Left cardiac atrium (tissue), 4 donors: ENCODE results near the gene TRIM62. TPM values are rescaled to one million over a fixed set of nuclear protein-coding genes. Genes with fewer than 3 reads are reported as not detected.

Experiments
- ATAC-seq, 2 donors: fragments of 200-7000 bp; cut with Tn5 transposase; one replicate each; pipeline ENCODE4 v1.9.1; 2020; ENCODE audit warnings: mild to moderate bottlenecking in 2 of 2, moderate library complexity in 2 of 2
- DNase-seq: peaks from one replicate; pipeline ENCODE4 v3.0.0-alpha.2; 2020
- intact Hi-C, 2 donors: fragments of 100-400 bp; cut with DNase I; formaldehyde crosslinking; loops; one replicate each; pipeline versions ENCODE4 v1.14.1 to v1.15.1; 2022 to 2023
- total RNA-seq, 2 donors: library from RNA; stranded (reverse); fragmentation: NEBNext Ultra II Directional; extraction: Animal tissue kit (Norgen Biotek cat#: 25700); gene quantifications; one replicate each; pipeline ENCODE4 v1.2.1, GENCODE V29; 2021
- donor health status: DM: no; HTN: yes; CAD: no.
- donor health status: DM: no; HTN: yes; CAD: no; lungs with severe emphysema.
- donor health status: DM: yes; HTN: yes; CAD: no.
- donor health status: Dilated cardiomyopathy.

The TRIM62 gene
- total RNA-seq, 2 donors from 2014 or later: 2.4 to 2.8 TPM

GRCh38 chr1:33182401-33182841 lies 578 bp upstream of the TRIM62 start:
- no peak for DNase-seq
- peak in 1 of 2 donors; percentile 4 for ATAC-seq
- intact Hi-C loops: no loop called here

- DNase-seq (peak; percentile 68), ATAC-seq (peak; percentile 93 to 94)
- intact Hi-C loops: no loop called here
Observed at GRCh38 chr1:33180911-33181890, 642 bp downstream of the TRIM62 start.

DNA sequence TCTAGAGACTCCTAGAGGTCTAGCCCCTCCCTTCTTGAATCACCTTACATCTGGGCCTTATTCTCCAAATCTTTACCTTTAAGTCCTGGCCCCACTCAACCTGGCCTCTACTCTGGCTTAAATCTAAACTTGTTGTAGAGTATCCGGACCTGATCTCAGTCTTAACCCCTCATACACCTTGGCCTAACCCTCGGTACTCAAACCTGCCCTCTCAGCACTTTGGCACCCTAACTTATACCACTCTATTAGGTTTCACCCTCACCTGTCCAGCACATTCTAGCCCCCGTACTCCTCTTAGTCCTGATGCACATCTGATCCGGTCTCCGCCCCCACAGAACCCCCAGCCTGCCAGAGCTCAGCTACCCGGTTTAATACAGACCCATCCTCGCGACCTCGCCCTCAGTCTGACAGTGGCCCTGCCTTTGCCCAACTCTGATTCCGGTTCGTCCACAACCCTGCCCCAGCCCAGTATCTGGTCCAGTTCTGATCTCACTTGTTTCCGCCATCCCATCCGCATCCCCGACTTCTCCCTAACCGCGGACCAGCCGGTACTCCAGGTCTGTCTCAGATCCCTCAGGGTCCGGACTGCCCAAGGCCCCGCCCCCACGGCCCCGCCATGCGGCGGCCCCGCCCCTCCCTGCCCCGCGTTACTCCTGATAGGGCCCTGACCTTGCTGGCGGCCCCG lies 1.5 kb downstream of the TRIM62 start:
- ATAC-seq: no peak
- intact Hi-C loops: no loop called here

GRCh38 chr1:33178836-33179439 lies 2.9 kb downstream of the TRIM62 start:
- DNase-seq: no peak
- ATAC-seq: no peak
- intact Hi-C loops: no loop called here

More for the DNA sequence above, 1.5 kb downstream of the TRIM62 start:
- peak; percentile 96 for DNase-seq

GRCh38 chr1:33177996-33178540 lies 3.8 kb downstream of the TRIM62 start:
- intact Hi-C loops: no loop called here
- no peak for ATAC-seq

DNA sequence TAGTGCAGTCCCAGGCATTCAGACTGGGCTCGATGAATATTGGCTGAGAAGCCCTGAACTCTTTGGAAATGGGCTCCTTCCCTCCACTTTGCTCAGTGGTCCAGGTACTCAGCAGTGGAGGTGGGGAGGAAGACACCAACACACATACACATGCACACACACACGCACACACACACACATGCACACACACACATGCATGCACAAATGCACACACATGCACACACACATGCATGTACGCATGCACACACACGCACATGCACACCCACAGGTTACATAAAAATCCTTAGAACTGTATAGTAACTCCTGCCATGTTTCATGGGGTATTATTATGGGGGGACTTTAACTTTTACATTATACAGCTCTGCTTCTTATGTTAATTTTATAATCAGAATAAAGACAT lies 5.0 kb downstream of the TRIM62 start:
- no peak for ATAC-seq
- DNase-seq: no peak
- intact Hi-C loops: no loop called here

More at GRCh38 chr1:33177996-33178540, 3.8 kb downstream of the TRIM62 start:
- no peak for DNase-seq

DNA sequence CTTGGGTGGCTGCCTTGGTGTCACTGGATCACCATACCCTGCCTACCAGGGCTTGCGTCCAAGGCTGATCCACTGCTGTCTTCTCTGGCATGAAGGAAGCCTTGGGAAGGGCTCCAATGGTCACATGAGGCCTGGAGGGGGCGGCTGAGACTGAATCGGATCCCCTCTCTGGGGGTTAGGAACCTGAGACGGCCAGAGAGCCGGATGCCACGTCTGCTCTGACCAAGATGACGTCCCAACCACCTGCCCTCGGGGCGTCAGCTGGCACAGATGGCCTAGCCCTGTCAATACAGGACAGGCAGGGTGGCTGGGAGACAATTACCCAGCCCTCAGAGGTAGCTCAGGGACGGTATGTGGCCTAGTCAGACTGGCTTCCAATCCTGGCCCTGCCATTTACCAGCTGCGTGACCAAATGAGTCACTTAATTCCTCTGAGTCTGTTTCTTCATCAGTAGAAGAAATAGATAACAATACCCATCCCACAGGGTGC lies 5.4 kb downstream of the TRIM62 start:
- ATAC-seq (no peak), DNase-seq (no peak)
- intact Hi-C loops: no loop called here

GRCh38 chr1:33175865-33176264 lies 6.0 kb downstream of the TRIM62 start:
- DNase-seq (no peak), ATAC-seq (no peak)
- intact Hi-C loops: no loop called here

- DNase-seq: no peak
- ATAC-seq: no peak
- intact Hi-C loops: no loop called here
Observed at GRCh38 chr1:33173091-33173490, 8.8 kb downstream of the TRIM62 start.

- DNase-seq (no peak), ATAC-seq (no peak)
- intact Hi-C loops: no loop called here
Observed at GRCh38 chr1:33171977-33172813, 9.6 kb downstream of the TRIM62 start.

GRCh38 chr1:33170351-33171274 lies 11.2 kb downstream of the TRIM62 start:
- DNase-seq: peak; percentile 44
- intact Hi-C loops: no loop called here
- ATAC-seq: peak; percentile 67 to 74

DNA sequence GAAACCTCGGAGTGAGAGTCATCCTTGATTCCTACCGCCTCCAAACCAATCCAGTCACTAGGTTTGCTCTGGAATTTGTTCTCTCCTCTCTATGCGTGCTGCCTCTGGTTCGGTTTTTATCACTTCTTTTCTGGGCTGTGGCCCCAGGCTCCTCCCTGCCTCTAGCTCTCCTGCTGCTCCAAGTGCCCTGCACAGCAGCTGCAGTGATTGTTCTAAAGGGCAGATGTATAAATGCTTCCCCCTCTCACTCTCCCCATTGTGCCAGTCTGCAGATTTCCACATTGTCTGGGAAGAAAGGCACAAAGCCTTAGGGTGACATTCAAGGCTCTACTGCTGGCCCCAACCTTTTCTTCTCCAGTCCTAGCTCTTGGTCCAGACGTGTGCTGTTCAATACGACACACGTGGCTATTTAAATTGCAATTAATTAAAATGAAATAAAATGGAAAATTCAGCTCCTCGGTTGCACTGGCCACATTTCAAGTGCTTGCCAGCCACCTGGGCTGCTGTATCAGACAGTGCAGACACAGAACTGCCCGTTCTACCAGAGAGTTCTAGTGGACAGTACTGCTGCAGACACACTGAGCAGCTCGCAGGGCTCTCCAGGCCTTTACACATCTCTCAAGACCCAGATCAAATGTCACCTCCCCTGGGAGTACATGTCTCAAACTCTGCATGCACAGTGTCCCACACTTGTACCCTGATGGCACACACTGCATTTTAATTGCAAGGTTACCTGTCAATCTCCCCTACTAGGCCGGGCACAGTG lies 12.4 kb downstream of the TRIM62 start:
- intact Hi-C loops: no loop called here
- DNase-seq: no peak
- ATAC-seq: no peak

DNA sequence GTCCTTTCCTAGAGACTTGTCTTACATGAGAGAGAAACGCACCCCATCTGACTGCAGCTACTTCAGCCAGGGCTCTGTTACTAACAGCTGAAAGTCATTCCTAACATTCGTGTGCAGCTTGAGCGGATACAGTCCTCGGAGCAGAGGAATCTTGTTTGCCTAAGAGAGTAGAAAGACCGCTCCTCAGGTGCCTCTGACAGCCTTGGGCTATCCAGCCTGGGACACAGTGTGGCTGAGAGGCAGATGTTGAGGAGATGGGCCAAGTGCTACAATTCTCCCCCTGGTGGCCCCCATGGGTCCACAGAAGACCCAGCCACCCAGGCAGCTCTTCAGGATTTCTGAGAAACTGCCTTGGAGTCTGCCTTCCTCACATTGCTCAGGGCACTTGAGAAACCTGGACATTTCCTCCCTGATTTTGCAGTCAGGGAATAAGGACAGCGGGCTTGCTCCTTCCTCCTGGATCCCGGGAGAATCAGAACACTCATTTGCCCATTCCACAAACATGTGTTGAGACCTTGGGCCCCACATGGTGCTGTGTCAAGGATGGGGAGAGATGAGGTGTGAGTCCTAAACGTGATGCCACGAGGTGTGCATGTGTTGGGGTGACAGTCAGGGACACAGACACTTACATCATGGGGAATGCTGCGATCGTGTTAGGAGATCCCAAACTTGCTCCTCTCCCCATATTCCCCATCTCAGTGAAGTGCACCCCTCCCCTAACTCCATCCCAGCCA lies 13.1 kb downstream of the TRIM62 start:
- intact Hi-C loops: no loop called here
- ATAC-seq: no peak
- no peak for DNase-seq

- no peak for DNase-seq
- intact Hi-C loops: no loop called here
- ATAC-seq: no peak
Observed at GRCh38 chr1:33167650-33168447, 14.0 kb downstream of the TRIM62 start.

- ATAC-seq (no peak), DNase-seq (no peak)
- intact Hi-C loops: no loop called here
Observed at GRCh38 chr1:33165809-33166208, 16.0 kb downstream of the TRIM62 start.
